NT2/D1 (cell line): ENCODE data around the gene MRTFA.

ENCODE experiments used
- DNase-seq: peaks from one replicate; pipeline ENCODE4 v3.0.0-alpha.2; 2011; ENCODE audit warnings: low read depth, low spot score
- H3K27me3 ChIP-seq: 2 replicates; pipeline ENCODE4 v1.6.0; 2011; ENCODE audit warnings: mild to moderate bottlenecking; ENCODE audit not compliant: insufficient read length, insufficient read depth
- H3K36me3 ChIP-seq: 2 replicates; pipeline ENCODE4 v1.6.1; 2011; ENCODE audit warnings: mild to moderate bottlenecking, low read length, mixed read lengths; ENCODE audit not compliant: insufficient read depth, insufficient read length
- H3K4me1 ChIP-seq: 2 replicates; pipeline ENCODE4 v1.5.1; 2011; ENCODE audit not compliant: insufficient read depth, insufficient read length
- H3K4me3 ChIP-seq: 2 replicates; pipeline ENCODE4 v1.5.1; 2011; ENCODE audit warnings: low read depth; ENCODE audit not compliant: insufficient read length
- H3K9ac ChIP-seq: 2 replicates; pipeline ENCODE4 v1.6.0; 2011; ENCODE audit warnings: low read depth; ENCODE audit not compliant: insufficient read length
- H3K9me3 ChIP-seq: 2 replicates; pipeline ENCODE4 v1.5.1; 2011; ENCODE audit warnings: mild to moderate bottlenecking, low read length; ENCODE audit not compliant: insufficient read depth
- SUZ12 ChIP-seq: IDR thresholded peaks from 2 replicates; pipeline ENCODE4 v1.6.1; 2011; ENCODE audit not compliant: insufficient read length, insufficient read depth; ENCODE audit errors: extremely low read depth
- YY1 ChIP-seq: IDR thresholded peaks from 2 replicates; pipeline ENCODE4 v1.6.1; 2011; ENCODE audit not compliant: insufficient read length, insufficient read depth
- ZNF274 ChIP-seq: IDR thresholded peaks from 2 replicates; pipeline ENCODE4 v1.6.1; 2011; ENCODE audit warnings: mild to moderate bottlenecking, low read depth, low read length

The MRTFA gene

DNA sequence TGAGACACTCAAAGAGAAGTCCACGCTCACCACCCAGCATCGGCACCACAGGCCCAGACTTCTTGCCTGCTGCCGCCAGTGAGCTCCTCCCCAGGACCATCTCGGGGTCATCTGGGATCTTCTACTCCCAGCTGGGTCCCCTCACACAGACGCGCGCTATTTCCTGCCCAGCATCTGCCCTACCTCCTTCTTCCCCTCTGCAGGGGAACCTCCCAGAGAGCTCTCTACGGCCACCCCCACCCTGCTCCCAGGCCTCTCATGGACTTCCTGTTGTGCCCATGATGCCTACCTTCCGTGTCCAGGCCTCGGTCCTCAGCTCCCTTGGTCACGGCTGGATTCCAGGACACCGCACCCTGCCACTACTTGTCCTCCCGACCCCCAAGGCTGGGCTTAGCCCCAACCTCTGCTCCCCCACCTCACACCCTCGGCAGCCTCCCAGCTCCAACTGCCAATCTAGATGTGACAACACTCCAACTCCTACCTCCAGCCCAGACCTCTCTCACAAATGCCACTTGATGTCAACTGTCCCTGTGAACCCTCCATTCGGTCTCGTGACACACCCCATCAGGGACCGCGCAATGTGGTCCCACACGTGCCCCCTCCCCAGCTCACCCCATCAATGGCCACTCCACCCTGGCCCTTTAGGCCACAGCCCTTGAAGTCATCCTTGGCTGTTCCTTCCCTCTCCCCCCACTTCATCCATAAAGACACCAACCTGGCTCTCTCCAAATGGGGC lies 220.8 kb downstream of the MRTFA start:
- Histone ChIP-seq H3K9me3 (no peaks in the 10 kb centered on the region), H3K36me3 (peaks cover 65% of the 10 kb centered on the region), H3K9ac (no peak overlapping the region), H3K4me3 (no peak overlapping the region), H3K27me3 (no peaks in the 10 kb centered on the region), H3K4me1 (no peaks in the 10 kb centered on the region)
- no peak for DNase-seq
- TF ChIP-seq SUZ12 (no peak), ZNF274 (no peak), YY1 (no peak)

- Histone ChIP-seq H3K36me3 (peaks cover 65% of the 10 kb centered on the region), H3K27me3 (no peaks in the 10 kb centered on the region), H3K9me3 (no peaks in the 10 kb centered on the region), H3K9ac (no peak overlapping the region), H3K4me1 (no peaks in the 10 kb centered on the region), H3K4me3 (no peak overlapping the region)
- no peak for DNase-seq
- no peak for TF ChIP-seq SUZ12
- no peak for TF ChIP-seq YY1
- TF ChIP-seq ZNF274 = no peak
Measured at GRCh38 chr22:40414838-40415505, 221.5 kb downstream of the MRTFA start.

DNA sequence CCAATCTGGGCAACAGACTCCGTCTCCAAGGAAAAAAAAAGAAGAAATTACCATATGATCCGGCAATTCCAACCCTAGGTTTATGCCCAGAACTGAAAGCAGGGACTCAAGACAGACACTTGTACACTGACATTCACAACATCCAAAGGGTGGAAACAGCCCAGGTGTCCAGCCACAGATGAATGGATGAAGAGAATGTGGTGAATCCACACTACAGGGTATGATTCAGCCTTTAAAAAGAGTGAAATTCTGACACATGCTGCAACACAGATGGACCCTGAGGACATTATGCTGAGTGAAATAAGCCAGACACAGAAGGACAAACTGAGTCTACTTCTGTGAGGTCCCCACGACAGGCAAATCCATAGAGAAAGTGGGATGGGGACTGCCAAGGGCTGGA lies 222.2 kb downstream of the MRTFA start:
- no peak for DNase-seq
- TF ChIP-seq SUZ12 (no peak), YY1 (no peak), ZNF274 (no peak)
- Histone ChIP-seq H3K27me3 (no peaks in the 10 kb centered on the region), H3K9ac (no peak overlapping the region), H3K36me3 (peaks cover 65% of the 10 kb centered on the region), H3K9me3 (no peaks in the 10 kb centered on the region), H3K4me3 (no peak overlapping the region), H3K4me1 (no peaks in the 10 kb centered on the region)

GRCh38 chr22:40413873-40414272 lies 222.6 kb downstream of the MRTFA start:
- H3K36me3 ChIP-seq = peaks cover 65% of the 10 kb centered on the region
- H3K9ac ChIP-seq = no peak overlapping the region
- no peak overlapping the region for H3K4me3 ChIP-seq
- DNase-seq = no peak
- no peak for TF ChIP-seq SUZ12
- TF ChIP-seq ZNF274 = no peak
- no peak for TF ChIP-seq YY1
- H3K4me1 ChIP-seq = no peaks in the 10 kb centered on the region
- H3K9me3 ChIP-seq = no peaks in the 10 kb centered on the region
- no peaks in the 10 kb centered on the region for H3K27me3 ChIP-seq

GRCh38 chr22:40412441-40412840 lies 224.1 kb downstream of the MRTFA start:
- Histone ChIP-seq H3K9me3 (no peaks in the 10 kb centered on the region), H3K27me3 (no peaks in the 10 kb centered on the region), H3K4me1 (no peaks in the 10 kb centered on the region), H3K4me3 (no peak overlapping the region), H3K9ac (no peak overlapping the region), H3K36me3 (peaks cover 67% of the 10 kb centered on the region)
- no peak for TF ChIP-seq SUZ12
- TF ChIP-seq ZNF274 = no peak
- no peak for TF ChIP-seq YY1
- DNase-seq = no peak

DNA sequence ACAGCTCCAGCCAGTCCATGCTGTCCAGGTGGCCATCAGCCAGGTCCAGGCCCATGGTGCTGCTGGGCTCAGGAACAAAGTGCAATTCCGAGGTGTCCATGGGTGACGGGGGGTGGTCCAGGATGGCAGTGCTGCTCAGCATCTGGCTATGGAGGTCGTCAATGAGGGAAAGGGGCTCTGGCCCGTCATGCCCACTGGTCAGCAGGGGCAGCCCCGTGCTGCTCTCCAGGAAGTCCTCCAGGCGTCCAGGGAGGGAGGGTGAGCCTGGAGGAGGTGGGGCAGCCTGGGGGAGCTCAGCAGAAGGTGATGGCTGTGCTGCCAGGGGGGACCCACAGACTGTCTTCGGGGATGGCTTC lies 225.0 kb downstream of the MRTFA start:
- Histone ChIP-seq H3K36me3 (peaks cover 69% of the 10 kb centered on the region), H3K9ac (no peak overlapping the region), H3K9me3 (no peaks in the 10 kb centered on the region), H3K4me3 (no peak overlapping the region), H3K27me3 (no peaks in the 10 kb centered on the region), H3K4me1 (no peaks in the 10 kb centered on the region)
- DNase-seq = no peak
- no peak for TF ChIP-seq SUZ12
- TF ChIP-seq YY1 = no peak
- TF ChIP-seq ZNF274 = no peak

DNA sequence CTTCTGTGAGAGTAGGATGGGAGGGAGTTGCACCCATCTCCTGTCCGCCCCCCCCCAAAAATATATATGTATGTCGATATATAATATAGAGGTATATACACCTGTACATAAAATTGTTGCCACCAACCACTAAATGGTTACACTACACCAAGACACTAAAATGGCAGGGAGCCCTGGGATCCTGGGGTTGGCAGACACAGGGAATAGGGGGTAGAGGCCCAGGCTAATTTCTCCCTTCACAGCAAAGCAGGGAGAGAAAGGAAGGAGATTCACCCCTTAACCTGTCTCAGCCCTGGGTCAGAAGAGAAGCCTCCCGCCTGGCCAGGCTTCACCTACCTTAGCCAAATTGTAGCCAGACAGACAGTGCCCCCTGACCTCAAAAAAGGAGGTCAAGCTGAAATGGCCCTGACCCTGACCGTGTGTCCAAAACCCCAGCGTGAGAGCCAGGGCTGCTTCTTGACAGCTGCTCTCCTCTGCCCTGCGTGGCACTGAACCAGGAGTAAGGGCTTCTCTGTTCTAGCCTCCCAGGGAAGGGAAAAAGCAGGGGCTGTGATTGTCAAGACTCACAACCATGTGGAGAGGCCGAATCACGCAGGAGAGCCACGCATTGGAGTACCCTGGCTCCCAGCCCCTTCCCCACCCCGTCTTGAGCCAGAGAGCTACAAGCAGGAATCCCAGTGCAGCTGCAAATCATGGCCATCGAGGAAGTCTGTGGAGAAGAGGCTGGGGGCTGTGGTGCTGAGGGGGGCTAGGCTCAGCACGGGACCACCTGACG lies 225.6 kb downstream of the MRTFA start:
- H3K36me3 ChIP-seq = peaks cover 69% of the 10 kb centered on the region
- DNase-seq = no peak
- no peaks in the 10 kb centered on the region for H3K4me1 ChIP-seq
- no peak overlapping the region for H3K9ac ChIP-seq
- no peak overlapping the region for H3K4me3 ChIP-seq
- no peaks in the 10 kb centered on the region for H3K9me3 ChIP-seq
- TF ChIP-seq YY1 (no peak), ZNF274 (no peak), SUZ12 (no peak)
- no peaks in the 10 kb centered on the region for H3K27me3 ChIP-seq
